HG03520 (cell line): ENCODE results near the gene NRP1.

ENCODE experiments used
- ATAC-seq: cut with Tn5 transposase; IDR thresholded peaks from one replicate; pipeline ENCODE4 v1.9.1; 2021; ENCODE audit warnings: mild to moderate bottlenecking, moderate library complexity; ENCODE audit not compliant: unreplicated experiment

Gene NRP1

DNA sequence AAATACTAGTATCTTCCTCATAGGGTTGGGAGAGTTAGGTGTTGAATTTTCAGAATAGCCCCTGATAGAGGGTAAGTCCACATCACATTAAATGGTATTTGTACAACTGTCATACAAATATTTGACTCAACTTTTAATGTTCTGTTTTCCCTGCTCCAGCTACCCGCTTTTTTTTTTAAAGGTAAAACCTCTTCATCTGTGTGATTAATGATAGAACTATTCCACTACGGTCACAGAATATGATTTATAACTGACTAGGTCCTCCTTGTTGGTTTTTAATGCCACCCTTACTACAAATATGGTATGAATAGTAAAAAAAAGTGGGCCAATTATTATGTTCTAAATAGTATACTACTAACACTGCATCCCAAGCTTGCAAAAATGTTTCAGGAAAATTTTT is 15.6 kb upstream of the NRP1 start:
- no peak for ATAC-seq

DNA sequence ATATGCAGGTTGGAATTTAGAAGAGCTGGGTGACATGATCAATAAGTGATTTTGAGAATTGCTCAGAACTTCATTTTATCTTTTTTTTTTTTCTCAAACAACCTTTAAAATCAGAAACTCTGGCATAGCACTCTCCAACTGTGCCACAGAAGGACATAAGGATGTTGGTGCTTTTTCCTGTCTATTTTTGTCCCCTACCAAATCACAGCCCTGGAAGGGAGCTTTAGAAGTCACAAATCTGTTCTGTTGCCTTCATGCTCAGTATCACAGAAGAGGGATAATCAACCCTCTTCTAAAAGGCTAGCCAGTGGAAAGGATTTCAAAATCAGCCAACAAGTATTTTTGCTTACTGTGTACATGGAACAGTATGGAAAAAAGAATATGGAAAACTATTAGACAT is 14.8 kb upstream of the NRP1 start:
- no peak for ATAC-seq

DNA sequence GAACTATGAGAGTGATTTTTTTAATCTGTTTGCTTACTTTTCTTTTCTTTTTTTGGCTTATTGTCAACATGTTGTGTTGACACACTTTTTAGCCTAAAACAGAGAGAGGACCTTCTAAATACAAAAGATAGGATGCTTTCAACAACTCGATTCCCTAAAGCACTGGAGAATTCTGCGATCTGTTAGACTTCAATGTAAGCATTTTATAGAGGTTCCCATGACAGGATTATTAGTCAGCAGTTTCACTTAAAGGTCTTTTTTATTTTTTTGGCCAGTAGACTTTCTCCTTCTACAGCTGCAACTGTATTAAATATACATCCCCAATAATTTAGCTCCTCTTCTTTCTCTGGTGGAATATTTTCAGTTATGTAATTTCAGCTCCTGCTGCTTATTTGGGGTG is 12.7 kb upstream of the NRP1 start:
- ATAC-seq, result no peak

DNA sequence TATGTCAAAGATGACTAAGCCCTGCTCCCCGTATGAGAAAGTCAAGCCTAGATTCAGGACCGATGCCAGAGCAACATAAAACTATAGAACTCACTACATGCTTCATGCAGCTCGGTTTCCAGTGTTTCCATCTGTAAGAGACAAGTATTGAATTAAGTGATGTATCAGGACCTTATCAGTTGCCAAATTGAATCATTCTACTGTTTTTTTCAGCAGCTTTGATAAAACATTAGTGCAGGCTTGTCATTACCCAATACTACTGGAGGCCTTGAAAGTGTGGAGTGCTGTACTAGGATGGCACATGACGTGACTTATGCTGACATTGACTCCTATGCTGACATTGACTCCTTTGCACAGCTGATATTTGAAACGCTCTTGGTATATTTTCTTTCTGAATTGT is 10.8 kb upstream of the NRP1 start:
- ATAC-seq, result no peak

DNA sequence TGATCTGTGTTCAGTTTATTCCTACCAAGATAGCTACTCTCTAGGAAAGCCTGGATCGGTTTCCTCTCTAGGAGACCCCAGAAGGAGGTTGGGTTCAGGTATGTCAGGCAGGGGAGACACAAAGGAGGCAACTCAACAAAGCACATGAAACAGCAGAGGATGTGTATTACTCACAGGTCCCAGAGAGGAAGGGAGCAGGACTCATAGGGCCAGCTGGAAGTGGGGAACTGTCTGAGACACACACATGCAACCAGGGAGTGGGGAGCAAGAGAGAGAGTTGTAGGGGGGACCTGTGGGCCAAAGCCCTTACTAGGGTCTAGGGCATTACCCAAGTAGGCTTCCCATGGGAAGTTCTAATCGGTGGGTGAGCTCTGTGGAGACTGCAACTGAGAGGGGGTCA is 10.2 kb upstream of the NRP1 start:
- ATAC-seq, result no peak

DNA sequence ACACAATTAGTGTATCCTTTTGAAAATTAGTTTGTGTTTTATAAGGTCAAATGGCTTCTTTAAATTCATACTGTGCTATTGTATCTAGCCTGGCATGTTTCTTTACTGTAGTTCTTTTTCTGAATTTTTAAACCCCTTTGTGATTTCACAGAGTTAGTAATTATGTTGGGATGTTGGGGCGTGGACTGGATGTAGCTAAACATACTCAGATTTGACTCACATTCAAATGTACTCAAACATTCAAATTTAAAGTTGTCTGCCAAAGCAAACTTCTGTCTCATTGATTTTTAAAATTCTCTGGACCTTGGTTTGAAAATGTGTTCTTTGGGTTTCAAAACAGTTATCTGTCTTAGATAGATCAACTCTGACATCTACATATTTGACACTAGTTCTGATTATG is 7.2 kb upstream of the NRP1 start:
- ATAC-seq, result no peak

DNA sequence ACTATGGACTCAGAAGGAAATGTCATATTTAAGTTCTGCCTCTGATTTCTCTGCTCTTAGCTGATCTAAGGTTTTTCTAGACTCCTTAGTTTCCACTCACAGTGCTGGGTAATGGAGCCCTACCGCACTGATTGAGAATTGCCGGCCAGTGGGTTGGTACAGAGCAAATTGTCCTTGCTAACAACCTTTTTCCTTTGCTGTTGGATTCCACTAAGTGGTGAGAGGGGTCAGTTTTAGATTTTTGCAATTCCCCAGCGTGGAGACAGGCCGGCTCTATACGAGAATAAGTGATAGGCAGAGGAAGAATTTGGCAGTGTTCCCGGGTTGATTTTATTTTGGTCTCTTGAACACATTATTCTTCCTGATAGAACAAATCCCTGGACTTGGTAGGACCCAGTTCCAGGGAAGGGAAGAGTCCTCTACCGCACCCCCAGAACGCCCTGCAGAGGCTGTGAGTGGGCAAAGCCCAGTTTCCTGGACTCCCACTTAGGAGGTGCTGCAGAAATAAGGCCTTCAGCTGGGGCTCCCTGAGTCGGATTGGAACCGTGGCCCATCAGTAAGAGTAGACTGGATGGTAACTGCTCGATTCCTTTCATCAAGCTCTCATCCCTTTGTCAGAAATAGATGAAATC is 3.0 kb upstream of the NRP1 start:
- ATAC-seq, result no peak

DNA sequence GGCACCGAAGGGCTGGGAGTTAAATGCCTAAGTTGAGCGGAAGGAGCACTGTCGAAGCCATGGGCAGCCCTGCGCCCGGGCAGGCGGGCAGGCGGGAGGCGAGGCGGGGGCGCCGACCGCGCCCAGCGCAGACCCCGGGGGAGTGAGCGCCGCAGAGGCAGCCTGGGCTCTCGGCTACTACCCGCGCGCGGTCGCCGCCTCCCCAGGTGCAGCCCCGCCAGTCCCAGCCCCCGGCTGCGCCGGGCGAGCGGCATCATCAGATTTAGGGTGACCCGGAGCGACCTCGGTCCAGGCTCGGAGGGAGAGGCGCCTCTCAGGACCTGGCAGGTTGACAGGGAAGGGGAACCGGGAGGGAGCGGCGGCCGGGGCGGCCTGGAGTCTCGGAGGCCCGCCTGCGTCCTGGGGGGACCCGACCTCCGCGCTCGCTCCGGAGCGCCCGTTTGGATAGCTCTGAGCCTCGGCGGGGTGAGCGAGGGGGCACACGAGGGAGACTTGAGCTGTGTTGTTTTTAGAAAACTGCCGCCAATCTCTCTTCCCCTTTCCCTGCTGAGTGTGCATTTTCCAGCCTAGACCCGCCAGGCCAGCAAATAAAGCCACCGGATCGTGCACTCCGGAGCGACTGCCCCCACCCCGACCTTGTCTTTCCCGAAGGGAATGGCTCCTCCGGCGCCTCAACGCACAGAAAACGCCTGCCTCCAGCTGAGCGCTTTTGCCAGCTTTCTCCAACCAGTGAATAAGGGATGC is 2.3 kb upstream of the NRP1 start:
- ATAC-seq, result no peak

DNA sequence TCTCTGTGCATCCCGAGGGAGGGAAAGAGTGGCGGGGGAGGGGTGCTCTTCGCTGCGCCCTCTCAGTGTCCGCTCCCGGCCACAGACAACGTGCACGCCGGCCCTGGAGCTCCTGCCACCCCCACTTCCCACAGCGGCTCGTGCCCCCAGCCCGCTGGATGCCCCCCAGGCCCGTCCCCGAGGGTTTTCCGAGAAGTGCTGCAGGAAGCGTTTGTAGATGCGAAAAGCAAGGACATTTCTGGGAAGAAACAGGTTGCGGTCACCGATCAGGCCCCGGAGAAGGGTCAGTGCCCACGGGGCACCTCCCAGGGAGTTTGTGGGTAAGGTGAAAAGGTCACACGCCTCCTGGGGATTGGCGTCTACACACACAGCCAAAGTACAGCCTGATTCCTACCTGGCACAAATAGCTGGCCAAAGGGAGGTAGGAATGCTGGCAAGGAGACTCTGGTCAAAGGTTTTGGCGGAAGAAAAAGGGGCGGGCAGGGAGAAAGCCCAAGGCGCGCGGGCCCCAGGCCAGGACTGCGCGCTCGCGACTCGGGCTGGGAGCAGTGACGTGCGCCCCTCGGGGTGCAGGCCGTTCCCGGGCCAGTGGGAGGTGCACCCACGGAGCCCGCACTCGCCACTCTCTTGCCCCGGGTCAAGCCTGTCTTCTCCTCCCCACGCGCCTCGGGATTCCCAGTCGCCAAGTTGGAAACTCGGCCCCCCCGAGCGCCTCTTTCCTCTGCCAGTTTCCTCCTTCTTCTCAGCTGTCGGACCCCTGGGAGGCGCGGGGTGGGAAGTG is 1.5 kb upstream of the NRP1 start:
- ATAC-seq, result no peak

DNA sequence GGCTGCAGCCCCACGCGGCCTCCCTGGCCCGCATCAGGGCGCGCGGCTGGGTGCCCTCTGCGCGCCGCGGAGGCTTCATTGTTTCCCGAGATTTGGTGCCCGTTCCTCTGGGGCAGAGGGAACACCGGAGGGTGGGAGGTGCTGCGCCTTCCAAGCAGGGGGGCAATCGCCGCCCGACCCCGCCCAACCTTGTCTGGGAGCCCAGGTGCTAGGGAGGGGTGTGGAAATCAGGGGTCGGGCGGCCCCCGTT is 1.0 kb upstream of the NRP1 start:
- no peak for ATAC-seq

DNA sequence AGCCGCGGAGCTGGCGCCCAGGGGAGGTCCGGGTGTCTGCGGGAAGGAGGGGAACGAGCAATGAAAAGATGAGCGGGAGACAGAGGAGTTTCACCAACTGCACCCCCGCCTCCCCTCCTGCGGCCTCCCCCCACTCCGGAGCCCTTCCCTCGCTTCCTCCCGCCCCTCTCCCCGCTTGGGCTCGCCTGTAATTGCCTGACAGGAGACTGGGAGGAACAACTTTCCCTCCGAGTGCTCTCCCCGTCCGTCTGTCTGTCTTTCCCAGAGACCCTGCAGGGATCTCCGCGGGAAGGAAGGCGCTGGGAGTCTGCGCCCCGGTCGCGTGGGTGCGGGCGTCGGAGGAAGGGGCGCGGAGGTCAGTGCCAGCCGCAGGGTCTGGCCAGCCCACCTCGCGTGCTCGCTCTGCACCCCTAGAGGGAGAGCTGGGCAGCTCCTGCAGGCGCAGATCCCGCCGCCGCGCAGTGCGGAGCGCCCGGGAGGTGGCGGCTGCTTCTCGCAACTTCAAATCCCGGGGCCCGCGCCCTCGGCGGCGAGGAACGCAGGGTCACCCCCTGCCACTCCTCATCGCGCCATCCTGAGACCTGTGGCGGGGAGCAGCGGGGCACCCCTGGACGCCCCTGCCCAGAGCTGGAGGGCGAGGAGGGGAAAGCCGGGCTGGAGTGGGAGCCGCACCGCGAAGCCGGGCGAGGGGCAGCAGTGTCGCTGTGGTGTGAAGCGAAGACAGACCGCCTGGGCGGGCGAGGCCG is 511 bp upstream of the NRP1 start:
- ATAC-seq, result no peak

DNA sequence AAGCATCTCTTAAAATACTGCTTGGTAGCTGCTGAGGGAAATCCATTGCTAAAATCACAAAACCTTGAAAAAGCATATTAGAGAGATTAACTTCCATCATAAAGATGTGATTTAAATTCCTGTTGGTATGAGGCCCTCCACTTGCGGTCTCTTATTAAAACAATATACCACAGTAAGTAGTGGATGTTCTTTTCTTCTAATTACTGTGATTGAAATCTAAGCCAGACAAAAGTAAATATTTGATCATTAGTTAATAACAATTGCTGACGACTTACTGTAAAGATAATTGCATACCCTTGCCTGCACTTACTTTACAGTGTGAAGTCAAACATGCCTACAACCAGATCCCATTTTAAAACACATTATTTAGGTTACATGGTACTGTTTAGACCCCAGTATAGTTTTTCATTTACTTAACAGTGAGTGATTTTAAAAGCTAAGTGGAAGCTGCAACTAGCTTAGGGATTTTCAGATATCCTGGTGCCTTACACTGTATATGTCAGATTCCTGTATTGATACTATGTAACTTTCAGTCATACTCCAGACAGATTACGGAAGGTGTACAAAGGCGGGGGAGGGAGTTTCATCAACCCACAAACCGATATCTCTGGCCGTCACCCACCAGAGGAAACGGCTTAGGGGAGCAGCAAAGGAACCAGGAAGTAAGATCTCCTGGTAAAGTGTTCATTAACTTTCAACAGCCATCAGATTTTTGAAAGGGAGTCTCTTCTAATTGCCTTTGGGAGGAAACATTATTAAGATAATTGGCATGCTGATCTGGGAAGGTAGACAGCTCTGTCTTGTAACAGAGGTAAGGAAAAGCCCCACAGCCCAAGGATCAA is 986 bp downstream of the NRP1 start:
- no peak for ATAC-seq

DNA sequence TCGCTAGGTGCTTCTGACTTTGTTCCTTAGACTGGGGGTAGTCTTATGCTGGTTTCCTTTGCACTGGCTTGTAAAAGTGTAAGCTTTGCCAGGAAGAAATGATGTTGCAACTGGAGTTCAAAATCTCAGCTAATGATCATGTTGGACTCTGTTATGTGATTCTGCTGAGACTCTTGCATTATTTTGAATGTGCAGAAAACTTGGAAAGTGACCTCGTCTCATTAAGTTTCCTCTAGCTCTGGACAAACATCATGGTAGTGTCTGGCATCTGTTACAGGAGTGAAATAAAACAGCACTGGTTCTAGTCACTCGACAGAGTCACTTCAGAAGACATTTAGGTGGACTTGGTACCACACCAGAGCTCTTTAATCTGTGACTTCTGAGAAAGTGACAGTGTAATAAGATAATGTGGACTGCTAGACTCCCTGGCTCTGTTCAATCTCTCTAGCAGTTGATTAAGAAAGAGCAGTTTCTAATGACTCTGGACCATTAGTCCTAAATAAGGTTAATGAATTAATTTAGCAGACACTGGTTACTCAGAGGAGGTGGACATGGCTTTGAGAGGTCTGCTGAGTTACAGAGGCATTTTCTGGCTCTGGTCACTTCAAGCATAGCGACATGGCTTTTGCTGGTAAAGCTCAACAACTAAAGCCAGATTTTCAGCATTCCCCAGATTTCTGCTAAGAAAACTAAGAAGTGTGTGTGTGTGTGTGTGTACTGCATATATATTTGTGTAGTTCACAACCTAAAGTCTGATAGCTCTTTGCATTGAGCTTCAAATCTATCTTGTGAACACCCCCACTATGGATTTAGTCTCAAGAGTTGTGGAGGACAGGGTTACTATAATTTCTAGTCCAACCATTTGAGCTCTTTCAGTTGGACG is 2.0 kb downstream of the NRP1 start:
- no peak for ATAC-seq

DNA sequence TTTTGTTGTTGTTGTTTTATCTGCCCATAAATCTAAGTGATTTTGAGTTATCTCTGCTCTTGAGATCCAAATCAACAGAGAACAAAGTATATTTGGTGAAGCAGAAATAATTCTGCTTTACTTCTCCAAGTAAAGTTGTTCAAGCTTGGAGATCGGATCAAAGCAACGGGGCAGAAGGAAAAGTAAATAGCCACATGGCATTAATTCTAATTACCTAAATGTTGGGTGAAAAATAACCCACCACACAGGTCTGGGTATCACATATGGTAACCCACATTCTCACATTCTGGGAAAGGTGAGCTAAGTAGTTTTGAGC is 3.1 kb downstream of the NRP1 start:
- ATAC-seq, result no peak

DNA sequence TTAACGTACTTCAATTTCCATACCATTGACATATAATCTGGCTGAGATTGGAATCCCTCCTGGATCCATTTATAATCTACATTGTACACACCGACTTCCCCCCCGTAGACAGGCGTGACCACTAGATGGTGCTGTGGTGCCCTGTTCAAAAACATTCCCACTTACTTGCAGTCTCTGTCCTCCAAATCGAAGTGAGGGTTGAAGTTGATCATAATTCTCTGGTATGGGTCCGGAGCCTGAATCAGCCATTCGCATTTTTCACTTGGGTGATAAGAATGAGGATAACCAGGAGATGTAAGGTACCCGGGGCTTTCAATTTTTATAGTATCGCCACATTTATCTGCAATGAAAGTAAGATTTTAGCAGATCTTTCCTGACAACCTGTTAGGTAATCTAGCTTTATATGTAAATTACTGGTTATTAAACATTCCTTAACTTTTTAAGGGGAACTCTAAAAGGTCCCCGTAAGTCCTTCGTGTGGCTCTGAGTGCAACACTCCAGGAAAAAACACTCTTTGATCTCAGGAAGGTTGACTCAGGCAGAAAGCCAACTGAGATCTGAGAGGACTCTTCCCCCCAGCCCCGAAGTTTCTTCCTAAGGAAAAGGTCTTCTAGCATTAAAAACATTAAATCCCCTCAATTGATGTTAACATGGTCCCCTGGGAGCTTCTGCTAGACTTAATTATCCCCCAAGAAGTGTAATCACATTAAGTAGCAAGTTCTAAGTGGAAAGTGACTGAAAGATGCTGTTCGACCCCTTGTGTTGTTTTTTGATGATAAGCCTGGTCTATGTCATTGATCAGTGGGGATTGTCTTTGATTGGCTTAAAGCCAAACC is 3.7 kb downstream of the NRP1 start:
- ATAC-seq, result no peak

DNA sequence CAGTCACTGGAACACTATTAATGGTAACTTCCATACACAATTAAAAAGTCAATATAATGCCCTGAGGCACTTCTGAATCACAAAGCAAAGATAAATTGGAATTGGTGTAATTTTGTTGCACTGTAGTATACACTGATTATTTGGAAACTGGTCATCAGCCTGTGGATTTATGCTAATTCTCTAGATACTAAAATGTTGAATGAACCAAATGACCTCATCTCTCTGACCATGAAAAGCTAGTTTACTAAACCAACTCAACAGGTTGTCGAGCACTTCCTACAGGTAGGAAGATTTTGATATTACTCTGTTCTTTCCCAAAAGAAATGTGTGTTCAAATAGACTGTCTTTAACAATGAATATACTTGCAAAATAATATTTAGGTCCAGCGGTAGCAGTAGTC is 5.3 kb downstream of the NRP1 start:
- no peak for ATAC-seq

DNA sequence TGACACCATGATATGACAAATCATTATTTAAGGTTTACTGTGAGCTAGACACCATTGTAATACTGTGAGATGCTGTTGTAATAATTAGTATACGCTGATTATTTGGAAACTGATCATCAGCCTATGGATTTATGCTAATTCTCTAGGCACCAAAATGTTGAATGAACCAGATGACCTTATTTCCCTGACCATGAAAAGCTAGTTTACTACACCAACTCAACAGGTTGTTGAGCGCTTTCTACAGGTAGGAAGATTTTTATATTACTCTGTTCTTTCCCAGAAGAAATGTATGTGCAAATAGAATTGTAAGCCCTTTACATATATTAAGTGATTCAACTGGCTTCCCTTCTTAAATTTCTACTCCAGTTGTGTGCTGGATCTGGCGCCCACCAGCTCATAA is 6.2 kb downstream of the NRP1 start:
- ATAC-seq, result no peak

DNA sequence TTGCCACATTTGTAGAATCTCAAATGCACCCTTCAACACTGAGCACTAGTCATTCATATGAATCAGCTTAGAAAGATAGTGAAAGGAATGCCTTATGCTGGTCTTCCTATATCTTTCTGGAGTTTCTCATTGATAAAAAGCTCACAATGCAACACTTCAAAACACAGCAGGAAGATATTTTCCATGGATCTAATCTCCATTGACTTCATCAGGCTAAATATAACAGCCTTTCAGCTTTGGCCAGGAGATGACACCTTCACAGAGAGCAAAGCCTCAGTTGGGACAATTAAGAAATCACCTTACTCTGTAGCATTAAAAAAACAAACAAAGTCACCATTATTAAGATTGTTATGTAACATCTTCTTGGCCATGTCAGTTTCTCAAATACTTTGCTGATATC is 6.7 kb downstream of the NRP1 start:
- no peak for ATAC-seq

DNA sequence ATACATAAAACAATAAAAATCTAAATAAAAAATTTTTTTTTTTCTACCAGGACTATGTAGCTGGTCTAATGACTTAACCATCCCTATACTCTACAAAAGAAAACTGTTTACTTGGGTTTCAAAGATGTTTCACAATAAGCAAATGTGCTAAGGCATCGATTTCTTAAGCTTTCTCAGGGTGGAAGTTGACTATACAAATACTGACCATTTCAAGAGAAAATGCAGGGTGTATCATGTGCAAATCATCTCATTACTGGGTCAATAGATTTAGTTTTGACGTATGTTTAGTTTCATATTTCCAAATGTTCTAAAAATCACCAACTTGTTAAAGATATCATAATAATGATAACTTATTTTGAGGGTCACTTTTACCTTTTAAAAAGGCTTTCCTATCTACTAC is 7.5 kb downstream of the NRP1 start:
- no peak for ATAC-seq
